HG03521 (cell line): ENCODE results near the gene SCRT2.
"Not testable (repeated sequence)": the region's sequence is repeated elsewhere in the genome, so short reads cannot be mapped to it uniquely, and the experiment has no call there.

Source experiments
- ATAC-seq: cut with Tn5 transposase; IDR thresholded peaks from one replicate; pipeline ENCODE4 v1.9.1; 2021; ENCODE audit warnings: mild to moderate bottlenecking, moderate library complexity; ENCODE audit not compliant: unreplicated experiment

Gene SCRT2

DNA sequence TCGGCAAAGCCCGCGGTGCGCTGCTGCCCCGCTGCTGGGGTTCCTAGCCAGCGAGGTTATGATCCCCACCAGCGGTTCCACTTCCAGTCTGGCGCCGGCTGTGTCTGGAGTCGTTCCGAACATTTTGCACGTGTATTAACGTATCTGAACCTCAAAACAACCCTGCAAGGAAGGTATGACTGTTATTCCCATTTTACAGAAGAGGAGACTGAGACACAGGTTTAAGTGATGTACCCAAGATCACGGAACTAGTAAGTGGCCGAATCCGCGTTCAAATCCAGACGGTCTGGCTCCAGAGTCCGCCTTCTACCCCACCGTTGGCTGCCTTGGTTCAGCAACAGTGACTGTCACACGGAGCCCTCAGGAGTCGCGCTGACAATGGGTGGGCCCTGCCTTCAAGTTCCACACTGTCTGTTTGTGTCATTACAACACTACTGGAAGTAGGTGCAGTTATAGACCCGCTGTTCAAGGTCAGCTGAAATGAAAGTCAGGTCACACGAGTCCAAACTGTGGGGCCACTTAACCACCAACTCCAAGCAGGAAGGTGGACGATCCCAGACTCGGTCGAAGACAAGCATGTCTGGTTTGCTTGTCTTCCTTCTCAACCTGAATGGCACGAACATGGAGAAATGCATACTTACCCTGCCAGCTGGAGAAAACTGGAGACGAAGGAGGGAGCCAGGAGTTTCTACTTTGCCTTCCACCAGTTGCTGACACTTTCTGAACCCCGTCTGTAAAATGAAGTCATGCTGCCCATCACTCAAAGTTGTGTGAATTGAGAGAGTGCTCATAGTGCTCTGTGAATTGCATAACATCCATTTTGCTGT lies 21.8 kb downstream of the SCRT2 start:
- no peak for ATAC-seq

DNA sequence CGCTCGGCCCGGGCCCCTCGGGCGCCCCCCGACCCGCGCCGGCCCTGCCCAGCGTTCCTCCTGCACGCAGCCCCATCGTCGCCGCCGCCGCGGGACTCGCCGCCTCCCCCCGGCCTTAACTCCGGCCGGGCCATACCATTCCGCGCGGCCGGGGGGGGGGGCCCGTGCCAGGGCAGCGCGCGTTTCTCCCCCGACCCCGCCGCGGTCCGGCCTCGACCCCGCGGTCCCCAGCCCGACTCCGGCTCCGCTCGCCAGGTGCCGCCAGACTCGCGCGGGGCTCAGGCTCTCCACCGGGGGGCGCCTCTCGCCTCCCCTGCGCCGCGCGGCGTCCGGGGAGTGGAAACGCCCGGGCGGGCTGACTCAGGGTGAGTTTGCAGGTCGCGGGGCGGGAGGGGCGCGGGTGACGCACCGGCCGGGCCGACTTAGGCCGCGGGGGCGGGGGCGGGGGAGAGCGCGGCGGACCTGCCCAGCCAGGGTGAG lies 22.5 kb downstream of the SCRT2 start, which contains the start of gene SRXN1:
Gene SRXN1, minus strand, starts transcription at position 91 of the 480 bp plus-strand sequence. Its CDS starts 15 bp downstream, at position 76.
- peak; percentile 80 for ATAC-seq

DNA sequence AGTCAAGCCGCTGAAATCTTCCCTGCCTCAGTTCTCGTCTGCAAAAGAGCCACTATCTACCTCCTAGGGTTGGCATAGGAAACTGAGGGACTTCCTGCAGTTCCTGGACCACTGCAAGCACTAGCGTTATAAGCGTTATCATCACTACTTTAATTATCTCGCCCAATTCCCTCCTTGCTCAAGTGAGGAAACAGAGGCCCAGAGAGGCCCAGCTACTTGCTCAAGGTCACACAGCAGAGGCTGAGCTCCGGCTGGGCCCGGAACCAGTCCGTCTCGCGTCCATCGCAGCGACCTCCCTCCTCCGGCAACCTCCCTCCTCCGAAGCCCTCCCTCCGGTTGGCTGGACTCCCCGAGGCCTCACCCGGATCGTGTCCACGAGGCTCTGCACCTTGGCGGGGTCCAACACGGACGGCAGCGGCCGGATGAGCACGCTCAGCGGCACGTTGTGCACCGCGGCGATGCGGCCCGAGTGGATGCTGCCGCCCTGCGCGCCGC lies 22.9 kb downstream of the SCRT2 start:
- ATAC-seq = no peak

DNA sequence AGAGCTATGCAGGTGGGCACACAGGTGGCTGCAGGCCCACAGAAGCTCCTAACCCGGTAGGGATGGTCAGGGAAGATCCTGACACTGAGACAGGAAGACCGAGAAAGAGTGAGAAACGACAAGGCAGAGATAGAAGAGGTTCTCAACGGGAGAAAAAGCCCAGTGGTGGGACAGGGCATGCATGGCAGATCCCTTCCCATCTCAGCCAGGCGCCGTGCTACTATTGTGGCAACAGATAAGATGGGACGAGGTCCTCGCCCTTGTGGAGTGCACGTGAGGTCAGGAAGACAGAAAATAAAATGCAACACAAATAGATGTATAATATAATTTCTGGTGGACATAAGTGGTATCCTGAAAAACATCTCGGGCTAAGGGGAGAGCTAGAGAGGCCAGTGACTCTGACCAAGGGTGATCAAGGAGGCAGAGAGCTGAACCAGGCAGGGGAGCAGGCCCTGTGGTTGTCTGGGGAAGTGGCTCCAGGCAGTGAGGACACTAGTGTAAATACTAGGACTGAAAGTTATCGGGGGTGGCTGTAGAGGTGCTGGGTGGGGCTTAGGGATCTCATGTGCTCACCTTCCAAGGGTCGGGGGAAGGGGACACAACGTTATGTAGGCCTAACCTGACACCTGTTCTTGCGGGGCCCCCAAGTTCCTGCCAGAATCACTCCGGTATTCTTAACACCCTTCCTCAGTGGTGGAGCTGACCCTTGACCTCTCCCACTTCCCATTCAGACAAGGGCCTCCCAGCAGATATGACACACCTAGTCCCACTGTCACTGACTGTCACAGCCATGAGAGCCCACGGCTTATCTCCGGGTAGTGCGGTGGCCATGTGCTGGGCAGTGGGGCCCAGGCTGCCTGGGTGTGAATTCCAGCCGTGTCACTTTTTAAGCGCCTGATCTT lies 23.6 kb downstream of the SCRT2 start:
- ATAC-seq = no peak

DNA sequence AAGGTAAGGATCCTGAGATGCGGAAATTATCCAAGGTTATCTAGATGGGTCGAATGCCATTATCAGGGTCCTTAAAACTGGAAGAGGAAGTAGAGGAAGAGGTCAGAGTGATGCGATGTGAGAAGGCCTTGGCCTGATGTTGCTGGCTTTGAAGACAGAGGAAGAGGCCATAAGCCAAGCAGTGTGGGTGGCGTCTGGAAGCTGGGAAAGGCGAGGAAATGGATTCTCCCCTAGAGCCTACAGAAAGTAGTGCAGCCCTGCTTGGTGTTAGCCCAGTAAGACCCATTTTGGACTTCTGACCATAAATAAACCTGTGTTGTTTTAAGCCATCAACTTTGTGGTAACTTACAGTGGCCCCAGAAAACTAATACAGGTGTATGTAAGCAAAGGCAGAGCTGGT lies 24.6 kb downstream of the SCRT2 start:
- ATAC-seq = no peak

DNA sequence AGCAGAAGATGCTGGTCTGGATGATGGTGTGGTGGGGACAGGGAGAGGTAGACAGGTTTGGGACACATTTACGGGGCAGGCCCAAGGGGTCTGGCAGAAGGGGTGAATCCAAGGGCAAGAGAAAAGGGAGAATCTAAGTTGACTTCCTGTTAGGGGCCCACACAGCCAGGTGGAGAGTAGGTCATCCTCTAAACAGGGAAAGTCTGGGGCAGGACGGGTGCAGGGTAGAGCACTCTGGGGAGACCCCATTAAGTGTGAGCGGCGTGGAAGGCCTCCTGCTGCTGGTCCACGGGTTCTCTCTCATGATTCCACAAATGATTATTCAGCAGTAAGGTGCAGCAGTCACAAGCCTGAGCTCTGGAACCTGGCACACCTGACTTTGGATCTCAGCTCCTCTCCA lies 25.3 kb downstream of the SCRT2 start:
- ATAC-seq = no peak

DNA sequence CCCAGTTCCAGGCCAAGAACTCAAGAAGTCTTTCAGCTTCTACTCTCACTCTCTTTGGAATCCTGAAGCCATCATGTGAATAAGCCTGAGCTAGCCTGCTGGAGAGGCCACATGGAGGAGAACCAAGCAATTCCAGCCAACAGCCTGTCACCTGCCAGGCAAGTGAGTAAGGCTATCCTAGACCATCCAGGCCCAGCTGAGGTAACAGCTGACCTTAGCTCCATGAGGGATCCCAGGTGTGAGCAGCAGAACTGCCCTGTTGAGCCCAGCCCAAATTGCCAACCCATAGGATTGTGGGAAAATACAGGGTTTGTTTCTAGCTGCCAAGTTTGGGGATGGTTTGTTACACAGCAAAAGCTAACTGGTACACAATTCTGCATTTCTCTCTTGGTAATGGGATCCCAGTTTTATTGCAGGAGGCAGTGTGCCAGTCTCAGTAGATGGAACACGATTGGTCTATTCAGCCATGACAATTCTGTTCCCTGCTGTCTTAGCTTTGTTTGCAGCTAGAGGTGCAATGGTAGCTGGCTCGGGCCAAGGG lies 28.1 kb downstream of the SCRT2 start:
- no peak for ATAC-seq

DNA sequence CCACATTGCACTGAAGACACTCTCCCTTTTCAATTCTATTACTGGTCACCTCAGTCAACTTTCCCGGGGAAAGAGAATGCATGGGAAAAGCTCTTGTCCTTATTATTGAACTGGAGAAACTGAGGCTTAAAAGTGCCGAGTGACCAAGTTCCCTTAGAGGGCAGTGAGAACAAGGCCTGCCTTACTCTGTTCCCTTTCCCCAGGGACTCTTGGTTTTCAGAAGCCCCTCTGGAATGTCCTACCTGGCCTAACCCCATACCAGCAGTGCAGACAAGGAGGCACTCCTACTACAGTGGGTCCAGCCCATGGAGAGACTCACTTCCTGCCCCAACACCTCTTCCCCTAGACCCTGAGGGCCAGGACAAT lies 28.8 kb downstream of the SCRT2 start:
- no peak for ATAC-seq

DNA sequence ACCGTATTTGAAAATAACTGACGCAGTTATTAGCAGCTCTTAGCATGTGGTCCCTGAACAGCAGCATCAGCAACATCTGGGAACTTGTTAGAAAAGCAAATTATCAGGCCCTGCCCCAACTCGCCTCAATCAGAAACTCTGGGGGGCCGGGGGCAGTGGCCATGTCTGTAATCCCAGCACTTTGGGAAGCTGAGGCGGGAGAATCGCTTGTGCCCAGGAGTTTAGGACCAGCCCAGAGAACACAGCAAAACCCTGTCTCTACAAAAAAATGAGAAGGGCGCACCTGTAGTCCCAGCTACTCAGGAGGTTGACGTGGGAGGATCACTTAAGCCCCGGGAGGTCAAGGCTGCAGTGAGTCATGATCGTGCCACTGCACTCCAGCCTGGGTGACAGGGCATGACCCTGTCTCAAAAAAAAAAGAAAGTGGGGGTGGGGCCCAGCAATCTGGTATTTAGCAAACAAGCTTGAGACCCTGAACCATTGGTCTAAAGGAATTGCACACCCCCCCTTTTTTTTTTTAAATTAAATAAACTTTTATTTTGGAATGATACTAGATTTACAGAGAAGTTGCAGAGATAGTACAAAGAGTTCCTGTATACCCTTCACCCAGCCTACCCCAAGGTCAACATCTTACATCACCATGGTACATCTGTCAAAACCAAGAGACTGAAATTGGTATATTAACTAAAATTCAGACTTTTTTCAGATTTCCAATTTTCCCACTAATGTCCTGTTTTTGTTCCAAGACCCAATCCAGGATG lies 29.3 kb downstream of the SCRT2 start:
- no peak for ATAC-seq

DNA sequence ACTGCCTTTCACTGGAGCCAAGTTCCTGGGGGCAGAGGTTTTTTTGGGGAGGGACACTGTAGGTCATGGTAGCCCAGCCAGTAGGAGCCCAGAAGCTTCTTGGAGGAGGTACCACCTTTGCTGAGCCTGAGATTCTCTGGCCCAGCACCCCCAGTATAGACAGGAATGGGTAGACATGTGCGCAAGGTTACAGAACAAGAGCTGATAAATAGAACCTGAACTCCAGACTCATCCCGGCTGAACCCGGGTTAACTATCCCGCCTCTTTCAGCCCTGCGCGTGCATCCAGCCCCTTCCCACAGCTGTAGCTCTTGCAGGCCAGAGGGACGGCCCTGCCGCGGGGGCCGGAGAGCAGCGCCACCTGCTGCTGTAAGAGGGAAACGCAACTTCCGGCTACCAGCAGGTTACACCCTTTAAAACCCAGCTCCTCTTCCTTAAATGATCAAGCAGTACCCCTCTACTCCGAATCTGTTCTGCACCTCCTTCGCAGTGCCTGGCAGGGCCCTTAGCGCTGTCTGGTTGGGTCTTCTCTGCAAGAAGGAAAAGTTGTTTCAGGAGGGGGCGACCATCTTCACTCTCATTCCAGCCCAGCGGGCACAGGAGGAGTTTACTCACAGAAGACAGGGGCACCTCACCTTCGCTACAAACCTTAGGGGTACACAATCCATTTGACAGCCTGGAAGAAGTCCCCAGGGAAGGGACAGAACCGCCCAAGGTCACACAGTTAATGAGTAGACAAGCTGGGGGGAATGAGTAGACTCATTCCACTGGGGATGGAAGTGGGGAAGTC lies 30.1 kb downstream of the SCRT2 start:
- ATAC-seq = peak; percentile 62

DNA sequence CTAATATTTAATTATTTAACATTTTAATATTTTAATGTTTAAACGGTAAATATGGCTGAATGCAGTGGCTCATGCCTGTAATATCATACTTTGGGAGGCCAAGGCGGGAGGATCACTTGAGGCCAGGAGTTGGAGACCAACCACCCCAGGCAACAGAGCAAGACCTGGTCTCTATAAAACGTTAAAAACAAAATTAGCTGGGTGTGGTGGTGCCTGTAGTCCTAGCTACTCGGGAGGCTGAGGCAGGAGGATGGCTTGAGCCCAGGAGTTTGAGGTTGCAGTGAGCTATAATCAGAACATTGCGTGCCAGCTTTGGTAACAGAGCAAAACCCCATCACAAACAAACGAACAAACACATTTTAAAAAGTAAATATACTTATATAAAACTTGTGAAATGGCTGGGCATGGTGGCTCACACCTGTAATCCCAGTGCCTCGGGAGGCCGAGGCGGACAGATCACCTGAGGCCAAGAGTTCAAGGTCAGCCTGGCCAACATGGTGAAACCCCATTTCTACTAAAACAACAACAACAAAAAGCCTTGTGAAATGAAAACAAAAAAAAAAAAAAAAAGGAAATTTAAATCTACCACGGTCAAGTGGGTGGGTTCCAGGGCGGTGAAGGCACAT lies 30.8 kb downstream of the SCRT2 start:
- no peak for ATAC-seq

DNA sequence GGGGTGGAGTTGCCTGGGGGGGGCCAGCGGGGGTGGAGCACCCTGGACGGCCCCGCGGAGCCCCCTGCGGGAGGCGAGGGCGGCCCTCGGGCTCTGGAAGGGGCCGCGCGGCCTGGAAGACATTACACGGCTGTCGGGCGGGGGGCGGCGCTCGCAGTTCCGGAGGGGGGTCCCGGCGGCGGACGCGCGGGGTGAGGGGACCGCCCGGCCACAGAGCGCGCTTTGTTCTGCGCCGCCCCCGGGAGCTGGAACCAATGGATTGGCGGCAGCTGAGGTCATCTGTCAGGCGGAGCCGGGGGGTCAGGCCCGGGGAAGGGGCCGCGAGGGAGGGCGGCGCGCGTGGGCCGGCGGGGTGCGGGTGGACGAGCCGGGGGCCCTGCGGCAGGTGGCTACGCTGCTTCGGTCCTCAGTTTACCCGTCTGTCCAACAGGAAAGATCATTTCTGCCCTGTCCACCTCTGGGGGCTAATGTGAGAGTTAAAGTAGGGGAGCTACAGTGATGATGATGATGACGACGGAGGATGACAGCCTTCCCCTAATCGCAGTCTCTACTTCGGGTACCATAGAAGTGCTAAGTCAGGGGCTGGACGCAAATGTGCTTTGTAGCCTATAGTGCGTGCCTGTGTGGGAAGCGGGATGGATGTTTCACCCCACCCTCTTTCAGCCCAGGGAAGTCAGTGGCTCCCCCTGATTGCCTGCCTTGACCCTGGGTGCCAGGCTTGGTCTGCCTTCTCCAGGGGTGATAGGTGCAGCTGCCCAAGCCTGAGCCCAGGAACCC lies 33.0 kb downstream of the SCRT2 start:
- ATAC-seq = no peak

DNA sequence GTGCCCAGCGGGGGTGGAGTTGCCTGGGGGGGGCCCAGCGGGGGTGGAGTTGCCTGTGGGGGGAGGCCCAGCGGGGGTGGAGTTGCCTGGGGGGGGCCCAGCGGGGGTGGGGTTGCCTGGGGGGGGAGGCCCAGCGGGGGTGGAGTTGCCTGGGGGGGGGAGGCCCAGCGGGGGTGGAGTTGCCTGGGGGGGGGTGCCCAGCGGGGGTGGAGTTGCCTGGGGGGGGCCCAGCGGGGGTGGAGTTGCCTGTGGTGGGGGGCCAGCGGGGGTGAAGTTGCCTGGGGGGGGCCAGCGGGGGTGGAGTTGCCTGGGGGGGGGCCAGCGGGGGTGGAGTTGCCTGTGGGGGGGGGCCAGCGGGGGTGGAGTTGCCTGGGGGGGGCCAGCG lies 33.6 kb downstream of the SCRT2 start:
- ATAC-seq = not testable (repeated sequence)

DNA sequence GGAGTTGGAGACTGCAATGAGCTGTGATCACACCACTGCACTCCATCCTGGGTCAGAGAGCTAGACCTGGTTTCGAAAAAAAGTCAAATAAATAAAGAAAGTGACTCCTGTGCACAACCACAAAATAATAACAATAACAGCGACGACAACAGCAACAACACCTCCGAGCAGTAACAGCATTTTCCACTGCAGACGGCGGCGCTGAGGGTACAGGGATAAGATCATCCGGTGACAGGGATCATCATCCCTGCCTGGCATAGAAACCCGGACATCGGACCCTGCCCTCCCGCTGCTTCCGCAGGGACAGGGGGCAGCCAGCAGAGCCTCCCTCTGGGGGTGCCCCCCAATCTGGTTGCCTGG lies 34.1 kb downstream of the SCRT2 start:
- no peak for ATAC-seq

DNA sequence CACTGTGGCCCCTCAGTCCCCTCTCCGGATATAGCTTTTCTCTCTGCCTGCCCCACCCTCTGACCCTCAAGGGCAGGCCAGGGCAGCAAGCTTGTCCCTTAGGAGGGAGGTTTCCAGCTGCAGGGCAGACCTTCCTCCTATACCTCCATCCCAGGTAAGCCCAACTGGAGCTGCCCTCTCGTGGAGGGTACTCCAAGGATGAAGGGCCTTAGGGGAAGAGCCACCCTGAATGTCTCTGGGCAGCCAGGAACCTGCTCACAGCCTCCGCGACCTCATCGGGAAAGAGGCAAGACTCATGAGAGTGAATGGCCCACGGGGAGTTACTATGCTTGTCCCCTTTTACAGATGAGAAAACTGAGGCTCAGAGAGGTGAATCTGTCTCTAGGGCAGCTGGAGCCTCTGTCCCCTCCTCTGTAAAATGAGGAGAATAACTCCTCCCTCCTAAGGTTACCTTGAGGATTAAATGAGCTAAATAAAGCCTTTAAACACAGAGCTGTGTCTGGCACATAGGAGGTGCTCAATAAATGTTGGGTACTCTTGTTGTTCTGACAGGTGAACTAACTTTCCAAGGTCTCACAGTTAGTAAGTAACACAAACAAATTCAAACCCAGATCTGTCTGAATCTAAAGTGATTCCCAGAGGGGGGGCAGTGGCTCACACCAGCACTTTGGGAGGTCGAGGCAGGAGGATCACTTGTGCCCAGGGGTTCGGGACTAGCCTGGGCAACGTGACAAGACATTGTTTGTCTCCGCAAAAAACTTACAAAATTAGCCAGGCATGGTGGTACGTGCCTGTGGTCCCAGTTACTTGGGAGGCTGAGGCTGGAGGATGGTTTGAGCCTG lies 34.7 kb downstream of the SCRT2 start:
- no peak for ATAC-seq

DNA sequence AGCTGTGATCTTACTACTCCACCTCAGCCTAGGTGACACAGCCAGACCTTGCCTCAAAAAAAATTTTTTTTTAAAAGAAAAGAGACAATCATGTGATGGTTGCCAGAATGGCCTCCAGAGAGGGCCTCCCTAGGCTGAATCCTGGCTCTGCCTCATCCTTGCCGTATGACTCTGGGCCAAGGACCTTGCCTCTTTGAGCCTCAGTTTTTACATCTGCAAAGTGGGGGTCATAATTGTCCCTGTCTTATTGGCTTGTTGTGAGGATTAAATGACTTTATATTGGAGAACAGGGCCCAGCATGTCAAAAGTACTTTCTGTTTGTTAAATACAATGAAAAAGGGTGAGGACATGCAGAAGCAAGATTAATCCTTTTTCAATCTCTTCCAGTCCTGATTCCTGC lies 37.0 kb downstream of the SCRT2 start:
- ATAC-seq = no peak

DNA sequence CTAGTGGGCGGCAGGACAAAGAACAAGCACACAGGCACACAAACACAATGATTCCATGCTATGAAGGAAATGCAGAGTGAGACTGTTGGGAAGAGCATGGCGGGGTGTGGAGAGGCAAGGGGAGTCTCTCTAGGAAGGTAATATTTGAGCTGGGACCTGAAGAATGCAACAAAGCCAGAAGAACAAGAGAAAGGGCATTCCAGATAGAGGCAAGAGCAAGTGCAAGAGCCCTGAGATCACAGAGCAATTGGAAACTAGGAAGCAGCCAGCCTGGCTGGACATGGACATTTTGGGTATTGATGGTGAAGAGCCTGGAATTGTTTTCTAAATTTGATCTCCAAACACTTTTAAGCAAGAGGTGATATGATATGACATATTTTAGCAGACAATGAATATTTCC lies 38.0 kb downstream of the SCRT2 start:
- no peak for ATAC-seq

DNA sequence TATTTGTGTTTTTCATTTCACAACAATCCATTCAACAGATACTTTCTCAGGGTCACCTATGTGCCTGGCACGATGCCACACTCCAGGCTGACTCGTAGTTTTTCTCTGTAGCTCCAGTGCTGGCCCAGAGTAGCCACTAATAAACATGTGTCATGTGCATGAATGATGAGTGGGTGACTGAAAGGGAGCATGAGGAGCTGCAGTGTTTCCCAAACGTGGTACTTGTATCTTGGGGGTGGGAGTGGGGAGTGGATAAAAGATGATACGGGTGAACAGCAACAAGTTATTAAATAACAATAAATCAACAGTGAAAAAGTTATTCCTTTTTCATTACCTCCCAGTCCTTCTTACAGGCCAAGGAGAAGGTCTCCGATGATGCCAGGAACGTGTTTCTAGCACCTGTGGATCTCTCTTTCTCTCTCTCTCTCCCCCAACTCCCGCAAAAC lies 39.7 kb downstream of the SCRT2 start:
- no peak for ATAC-seq
